AG09309 (cell line): ENCODE measurements around the gene POLR1F.

Experiments used
- DNase-seq: peaks from one replicate; pipeline ENCODE4 v3.0.0-alpha.2; 2010; ENCODE audit warnings: low read depth
- H3K4me3 ChIP-seq: 2 replicates; pipeline ENCODE4 v1.5.1; 2011; ENCODE audit warnings: mild to moderate bottlenecking, low read depth, low read length, moderate library complexity; ENCODE audit not compliant: control insufficient read depth
- CTCF ChIP-seq: IDR thresholded peaks from 2 replicates; pipeline ENCODE4 v1.5.1; 2011; ENCODE audit warnings: mild to moderate bottlenecking, low read depth, low read length, inconsistent platforms; ENCODE audit not compliant: insufficient read depth, control insufficient read depth; ENCODE audit errors: missing control alignments

POLR1F gene

GRCh38 chr7:19708397-19709248 is at the start of gene POLR1F:
Gene POLR1F, minus strand, starts transcription at chr7:19709037. Its CDS starts 21 bp downstream, at chr7:19709016.
- peak within 1 kb of the TSS; percentile 87 for H3K4me3 ChIP-seq
- TF ChIP-seq CTCF = peak; percentile 87
- DNase-seq = peak; percentile 75

DNA sequence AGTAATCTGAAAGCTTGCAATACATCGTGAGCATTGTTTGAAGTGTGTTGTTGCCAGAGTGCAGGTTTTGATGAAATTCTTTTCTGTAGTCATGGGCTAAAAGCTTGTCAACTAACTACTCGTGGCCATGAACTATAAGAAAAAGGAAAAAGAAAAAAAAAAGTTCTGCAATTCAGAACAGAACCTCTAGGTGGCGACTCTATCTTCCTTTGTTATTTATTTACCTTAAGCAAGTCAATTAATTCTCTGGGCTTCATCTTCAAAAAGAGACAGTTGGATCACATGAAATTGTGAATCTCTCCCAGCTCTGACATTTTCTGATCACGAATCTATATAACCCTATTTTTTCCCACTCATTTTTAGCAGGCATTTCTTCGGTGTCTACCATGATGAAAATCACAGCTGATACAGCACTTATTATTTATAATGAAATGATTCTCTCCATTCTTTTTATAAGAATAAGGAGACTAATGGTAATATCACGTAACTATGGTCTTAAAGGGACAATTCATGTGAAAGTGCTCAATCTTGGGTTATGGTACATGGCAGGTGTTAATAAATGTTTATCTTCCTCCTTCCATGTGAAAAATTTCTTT is 45.8 kb upstream of the POLR1F start:
- peak; percentile 49 for TF ChIP-seq CTCF
- no peak for DNase-seq

GRCh38 chr7:19752020-19752419 is 43.2 kb upstream of the POLR1F start:
- DNase-seq = no peak
- H3K4me3 ChIP-seq = no peak overlapping the region
- TF ChIP-seq CTCF = no peak

More for the DNA sequence above, 45.8 kb upstream of the POLR1F start:
- no peak overlapping the region for H3K4me3 ChIP-seq

DNA sequence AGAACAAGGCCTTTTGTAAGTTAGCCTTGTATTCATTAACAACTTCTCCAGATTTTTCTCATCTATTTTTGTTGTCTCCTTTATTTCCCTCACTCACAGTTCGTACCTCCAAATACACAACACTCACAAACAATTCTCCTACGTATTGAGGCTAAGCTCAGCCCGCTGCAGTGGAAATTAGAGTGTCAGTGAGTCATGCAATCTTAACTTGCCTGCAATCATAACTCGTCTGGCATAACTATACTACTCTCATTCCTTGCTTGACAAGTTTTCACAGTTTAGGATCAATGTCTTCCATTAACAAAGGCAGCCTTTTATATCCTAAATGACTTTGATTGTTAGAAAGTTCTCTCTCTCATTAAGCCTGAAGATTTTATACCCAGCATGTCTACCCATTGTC is 40.8 kb upstream of the POLR1F start:
- DNase-seq = no peak
- H3K4me3 ChIP-seq = no peak overlapping the region
- no peak for TF ChIP-seq CTCF

DNA sequence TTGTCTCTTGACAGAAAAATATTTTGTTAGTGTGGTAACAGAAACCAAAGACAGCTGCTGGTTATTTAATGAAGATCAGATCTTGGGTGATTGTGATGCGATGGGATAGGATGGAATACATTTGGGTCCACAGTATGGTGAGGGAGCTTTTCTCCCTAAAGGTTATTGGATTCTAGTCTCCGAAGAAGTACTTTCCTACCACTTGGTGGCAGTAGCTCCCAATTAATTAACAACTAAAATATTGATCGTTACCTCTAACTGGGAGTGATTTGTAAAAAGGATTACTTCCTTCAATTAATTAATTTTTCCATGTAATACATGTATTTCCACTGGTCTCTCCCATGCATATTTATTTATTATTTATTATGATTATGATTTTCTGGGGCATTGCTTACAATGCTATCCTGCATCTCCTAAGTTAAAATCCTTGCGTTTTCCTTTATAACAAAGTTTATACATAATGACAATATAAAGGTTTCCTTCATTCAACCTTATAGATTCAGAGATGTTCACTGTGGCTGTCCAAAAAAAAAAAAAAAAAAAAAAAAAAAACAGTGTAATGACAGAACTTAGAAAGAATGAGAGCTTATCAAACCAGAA is 39.0 kb upstream of the POLR1F start:
- no peak overlapping the region for H3K4me3 ChIP-seq
- TF ChIP-seq CTCF = peak; percentile 60
- peak; percentile 5 for DNase-seq

DNA sequence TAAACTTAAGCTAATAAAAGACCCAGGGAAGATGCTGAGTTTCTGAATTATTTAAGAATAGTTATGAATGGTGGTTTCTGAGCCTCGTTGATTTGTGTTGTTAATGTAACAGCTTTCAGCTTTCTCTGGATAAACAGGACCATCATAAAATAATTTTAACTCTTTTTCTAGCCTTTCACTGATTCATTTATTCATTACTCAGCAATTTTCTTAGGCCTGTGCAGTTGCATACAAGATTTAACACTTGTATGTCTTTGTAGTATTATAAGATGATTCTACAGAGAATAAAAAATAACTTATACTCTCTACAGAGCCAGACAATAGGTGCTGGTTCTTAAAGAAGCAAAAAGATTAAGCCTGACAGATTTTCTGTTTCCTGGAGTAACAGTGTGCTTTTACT is 35.2 kb upstream of the POLR1F start:
- no peak for DNase-seq
- no peak overlapping the region for H3K4me3 ChIP-seq
- no peak for TF ChIP-seq CTCF
